LNCaP clone FGC (cell line): ENCODE measurements around the gene GRAMD2A.

Experiments
- DNase-seq: peaks from one replicate; pipeline ENCODE4 v3.0.0-alpha.2; 2011; ENCODE audit warnings: low read depth
- H3K4me3 ChIP-seq: 2 replicates; pipeline ENCODE4 v1.5.1; 2011; ENCODE audit warnings: mild to moderate bottlenecking, low read depth, low read length, control low read depth
- CTCF ChIP-seq: IDR thresholded peaks from 2 replicates; pipeline ENCODE4 v1.5.1; 2012; ENCODE audit warnings: mild to moderate bottlenecking; ENCODE audit not compliant: control insufficient read depth, insufficient read depth; ENCODE audit errors: extremely low read depth

Gene GRAMD2A

GRCh38 chr15:72217216-72217615, 19.6 kb upstream of the GRAMD2A start:
- H3K4me3 ChIP-seq, result no peak overlapping the region
- no peak for TF ChIP-seq CTCF
- DNase-seq, result no peak

DNA sequence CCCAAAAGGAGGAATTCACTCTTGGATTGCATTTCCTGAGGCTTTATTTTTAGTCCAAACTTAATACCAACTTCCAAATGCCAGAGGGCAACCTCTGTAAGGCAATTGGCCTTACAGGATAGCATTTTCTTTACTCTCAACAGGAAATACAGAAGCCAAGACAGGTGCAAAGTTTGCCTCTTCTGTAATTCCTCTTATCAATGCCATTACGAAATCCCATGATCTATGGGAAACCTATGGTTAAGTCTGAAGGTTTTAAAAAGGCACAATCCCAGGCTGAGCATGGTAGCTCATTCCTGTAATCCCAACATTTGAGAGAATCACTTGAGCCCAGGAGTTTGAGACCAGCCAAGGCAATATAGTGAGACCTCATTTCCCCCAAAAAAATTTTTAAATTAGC, 18.5 kb upstream of the GRAMD2A start:
- no peak for DNase-seq
- H3K4me3 ChIP-seq, result no peak overlapping the region
- TF ChIP-seq CTCF, result no peak

DNA sequence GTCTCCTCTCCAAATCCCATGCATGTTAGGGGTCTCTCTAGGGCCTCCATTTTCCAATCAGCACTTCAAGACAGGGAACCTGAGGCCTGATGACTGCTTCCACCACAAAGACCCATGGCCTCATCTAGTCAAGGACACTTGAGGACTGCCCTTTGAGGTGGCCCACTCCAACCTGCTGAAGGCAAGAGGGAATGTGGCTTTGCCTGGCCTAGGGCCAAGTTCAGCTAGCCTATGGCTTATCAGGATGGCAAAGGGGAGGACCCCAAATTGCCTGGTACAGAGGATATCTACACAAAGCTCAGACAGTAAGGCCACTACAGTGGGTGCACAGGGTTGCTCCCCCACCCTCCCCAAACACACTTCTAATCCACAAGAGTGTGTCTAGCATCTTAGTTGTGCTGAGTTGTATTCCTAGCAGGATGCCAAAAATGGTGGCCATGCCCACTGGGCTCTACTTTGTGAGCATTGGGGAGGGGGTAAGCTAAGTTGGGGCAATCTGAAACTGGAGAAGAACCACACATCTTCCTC, 10.0 kb upstream of the GRAMD2A start:
- no peak for DNase-seq

GRCh38 chr15:72206677-72207000, 9.1 kb upstream of the GRAMD2A start:
- TF ChIP-seq CTCF, result no peak
- H3K4me3 ChIP-seq, result no peak overlapping the region
- DNase-seq, result no peak

More for the DNA sequence above, 10.0 kb upstream of the GRAMD2A start:
- H3K4me3 ChIP-seq, result no peak overlapping the region
- TF ChIP-seq CTCF, result no peak

GRCh38 chr15:72205896-72206676, 8.5 kb upstream of the GRAMD2A start:
- TF ChIP-seq CTCF, result no peak
- DNase-seq, result no peak
- H3K4me3 ChIP-seq, result no peak overlapping the region

DNA sequence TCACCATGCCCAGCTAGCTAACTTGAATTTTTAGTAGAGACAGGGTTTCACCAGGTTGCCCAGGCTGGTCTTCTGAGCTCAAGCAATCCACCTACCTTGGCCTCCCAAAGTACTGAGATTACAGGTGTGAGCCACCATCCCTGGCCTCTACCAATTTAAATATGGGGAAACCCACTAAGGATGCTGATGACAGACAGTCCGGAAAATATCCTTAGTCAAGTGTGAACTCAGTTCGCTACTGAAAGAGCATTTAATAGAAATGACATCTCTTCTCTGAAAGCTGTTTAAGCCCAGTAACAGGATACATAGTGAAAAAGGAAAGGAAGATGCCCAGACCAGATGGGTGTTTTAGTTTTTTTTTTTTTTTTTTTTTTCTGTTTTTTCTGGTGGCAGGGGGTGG, 7.7 kb upstream of the GRAMD2A start:
- DNase-seq, result no peak
- TF ChIP-seq CTCF, result no peak
- H3K4me3 ChIP-seq, result no peak overlapping the region

DNA sequence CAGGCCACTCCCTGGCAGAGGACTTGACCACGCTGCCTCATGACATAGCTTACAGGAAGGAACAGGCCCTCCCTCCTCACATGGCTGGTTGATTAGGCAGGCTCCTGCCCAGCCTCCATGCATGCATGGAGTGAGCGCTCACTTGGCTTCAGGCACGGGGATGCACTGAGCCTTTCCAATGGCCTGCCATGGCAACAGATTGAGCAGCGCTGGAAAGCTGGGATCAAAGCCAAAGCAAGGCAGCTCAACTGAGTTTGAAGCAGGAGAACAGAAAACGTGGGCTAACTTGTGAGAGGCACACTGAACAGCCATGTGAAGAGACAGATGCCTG, 5.9 kb upstream of the GRAMD2A start:
- no peak overlapping the region for H3K4me3 ChIP-seq
- peak; percentile 22 for DNase-seq
- TF ChIP-seq CTCF, result no peak
